ENCODE measurements around the gene ZFYVE21. TPM values are rescaled to one million over a fixed set of nuclear protein-coding genes. Genes with fewer than 3 reads are reported as not detected.

ZFYVE21 gene
- total RNA-seq, 2 donors from 2014 or later = 162 to 215 TPM

- Histone ChIP-seq H3K36me3 (peaks cover 0 to 3% of the 10 kb centered on the region in 2 donors), H3K27ac (peak overlapping the region; percentile 88 to 92), H3K4me3 (no peak overlapping the region), H3K9me3 (no peaks in the 10 kb centered on the region), H3K4me1 (replicated peaks) (peaks cover 33% of the 10 kb centered on the region), H3K27me3 (replicated peaks; ENCODE audit: insufficient read depth) (no peaks in the 10 kb centered on the region)
- no peak for DNase-seq (ENCODE audit: low spot score)
- intact Hi-C loops (cut with DNase I) = no loop called here
- TF ChIP-seq POLR2AphosphoS5 (IDR thresholded peaks at IDR 0.05) = peak; percentile 68
- TF ChIP-seq POLR2A (IDR thresholded peaks at IDR 0.05) = no peak
- 67% methylated on average over 9 of the region's 10 CpGs for WGBS
Observed at GRCh38 chr14:103736546-103737431, 21.2 kb downstream of the ZFYVE21 start.

DNA sequence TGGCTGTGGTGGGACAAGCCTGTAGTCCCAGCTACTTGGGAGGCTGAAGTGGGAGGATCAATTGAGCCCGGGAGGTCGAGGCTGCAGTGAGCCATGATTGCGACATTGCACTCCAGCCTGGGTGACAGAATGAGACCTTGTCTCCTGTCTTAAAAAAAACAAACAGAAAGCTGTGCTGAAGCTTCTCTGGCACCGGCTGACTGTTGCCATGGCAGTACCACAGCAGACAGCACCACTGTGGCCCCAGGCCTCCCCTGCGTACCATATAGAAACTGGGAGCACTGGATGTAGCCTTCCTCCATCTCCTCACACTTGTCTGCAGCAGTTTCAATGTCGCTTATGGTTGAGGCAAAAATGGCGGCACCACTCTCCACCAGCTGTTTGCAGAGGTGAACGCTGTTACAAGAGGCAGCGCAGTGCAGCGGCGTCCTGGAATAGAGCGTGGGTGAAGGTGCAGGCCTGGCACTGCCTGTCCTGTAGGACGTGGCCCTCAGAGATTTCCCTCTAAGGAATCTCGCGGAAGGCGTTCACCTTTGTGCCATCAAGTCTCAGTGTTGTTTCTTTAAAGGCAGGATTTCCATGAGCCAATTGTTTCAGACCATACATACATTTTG is 21.9 kb downstream of the ZFYVE21 start:
- TF ChIP-seq POLR2AphosphoS5 (IDR thresholded peaks at IDR 0.05) (no peak), POLR2A (IDR thresholded peaks at IDR 0.05) (no peak)
- TF ChIP-seq, protein P1, sequence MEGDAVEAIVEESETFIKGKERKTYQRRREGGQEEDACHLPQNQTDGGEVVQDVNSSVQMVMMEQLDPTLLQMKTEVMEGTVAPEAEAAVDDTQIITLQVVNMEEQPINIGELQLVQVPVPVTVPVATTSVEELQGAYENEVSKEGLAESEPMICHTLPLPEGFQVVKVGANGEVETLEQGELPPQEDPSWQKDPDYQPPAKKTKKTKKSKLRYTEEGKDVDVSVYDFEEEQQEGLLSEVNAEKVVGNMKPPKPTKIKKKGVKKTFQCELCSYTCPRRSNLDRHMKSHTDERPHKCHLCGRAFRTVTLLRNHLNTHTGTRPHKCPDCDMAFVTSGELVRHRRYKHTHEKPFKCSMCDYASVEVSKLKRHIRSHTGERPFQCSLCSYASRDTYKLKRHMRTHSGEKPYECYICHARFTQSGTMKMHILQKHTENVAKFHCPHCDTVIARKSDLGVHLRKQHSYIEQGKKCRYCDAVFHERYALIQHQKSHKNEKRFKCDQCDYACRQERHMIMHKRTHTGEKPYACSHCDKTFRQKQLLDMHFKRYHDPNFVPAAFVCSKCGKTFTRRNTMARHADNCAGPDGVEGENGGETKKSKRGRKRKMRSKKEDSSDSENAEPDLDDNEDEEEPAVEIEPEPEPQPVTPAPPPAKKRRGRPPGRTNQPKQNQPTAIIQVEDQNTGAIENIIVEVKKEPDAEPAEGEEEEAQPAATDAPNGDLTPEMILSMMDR (IDR thresholded peaks at IDR 0.05) = no peak
- peaks cover 33% of the 10 kb centered on the region for H3K4me1 ChIP-seq (replicated peaks)
- H3K27ac ChIP-seq = peak overlapping the region; percentile 88 to 92
- no peaks in the 10 kb centered on the region for H3K9me3 ChIP-seq
- WGBS = 88% methylated on average over 16 of the region's 16 CpGs
- H3K36me3 ChIP-seq = peaks cover 0 to 3% of the 10 kb centered on the region in 2 donors
- H3K4me3 ChIP-seq = no peak overlapping the region
- intact Hi-C loops (cut with DNase I) = no loop called here
- no peaks in the 10 kb centered on the region for H3K27me3 ChIP-seq (replicated peaks; ENCODE audit: insufficient read depth)
- no peak for DNase-seq (ENCODE audit: low spot score)

DNA sequence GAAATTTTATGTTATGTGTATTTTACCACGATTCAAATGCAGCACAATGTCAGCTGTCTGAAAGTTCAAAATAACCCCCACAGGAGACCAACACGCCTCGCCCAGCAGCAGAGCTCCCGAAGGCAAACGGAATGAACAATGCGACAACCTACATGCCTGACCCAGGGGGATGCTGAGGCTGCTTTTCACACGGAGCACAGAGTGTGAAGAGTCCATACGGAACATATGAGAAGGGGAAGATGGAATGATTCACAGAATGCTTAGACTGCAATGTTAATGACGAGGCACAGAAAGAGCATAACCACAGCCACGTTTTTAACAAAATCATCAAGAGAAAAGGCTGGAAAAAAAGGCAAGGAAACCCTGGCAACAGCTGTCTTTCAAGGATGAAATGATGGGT is 22.6 kb downstream of the ZFYVE21 start:
- DNase-seq (ENCODE audit: low spot score) = no peak
- H3K27ac ChIP-seq = peak overlapping the region; percentile 88 to 92
- H3K9me3 ChIP-seq = no peaks in the 10 kb centered on the region
- H3K4me3 ChIP-seq = no peak overlapping the region
- H3K27me3 ChIP-seq (replicated peaks; ENCODE audit: insufficient read depth) = no peaks in the 10 kb centered on the region
- H3K36me3 ChIP-seq = peaks cover 0 to 3% of the 10 kb centered on the region in 2 donors
- TF ChIP-seq, protein P1 (IDR thresholded peaks at IDR 0.05) = no peak
- TF ChIP-seq POLR2AphosphoS5 (IDR thresholded peaks at IDR 0.05) (no peak), POLR2A (IDR thresholded peaks at IDR 0.05) (no peak)
- intact Hi-C loops (cut with DNase I) = no loop called here
- WGBS = 83% methylated on average over 10 of the region's 10 CpGs
- H3K4me1 ChIP-seq (replicated peaks) = peaks cover 29% of the 10 kb centered on the region

DNA sequence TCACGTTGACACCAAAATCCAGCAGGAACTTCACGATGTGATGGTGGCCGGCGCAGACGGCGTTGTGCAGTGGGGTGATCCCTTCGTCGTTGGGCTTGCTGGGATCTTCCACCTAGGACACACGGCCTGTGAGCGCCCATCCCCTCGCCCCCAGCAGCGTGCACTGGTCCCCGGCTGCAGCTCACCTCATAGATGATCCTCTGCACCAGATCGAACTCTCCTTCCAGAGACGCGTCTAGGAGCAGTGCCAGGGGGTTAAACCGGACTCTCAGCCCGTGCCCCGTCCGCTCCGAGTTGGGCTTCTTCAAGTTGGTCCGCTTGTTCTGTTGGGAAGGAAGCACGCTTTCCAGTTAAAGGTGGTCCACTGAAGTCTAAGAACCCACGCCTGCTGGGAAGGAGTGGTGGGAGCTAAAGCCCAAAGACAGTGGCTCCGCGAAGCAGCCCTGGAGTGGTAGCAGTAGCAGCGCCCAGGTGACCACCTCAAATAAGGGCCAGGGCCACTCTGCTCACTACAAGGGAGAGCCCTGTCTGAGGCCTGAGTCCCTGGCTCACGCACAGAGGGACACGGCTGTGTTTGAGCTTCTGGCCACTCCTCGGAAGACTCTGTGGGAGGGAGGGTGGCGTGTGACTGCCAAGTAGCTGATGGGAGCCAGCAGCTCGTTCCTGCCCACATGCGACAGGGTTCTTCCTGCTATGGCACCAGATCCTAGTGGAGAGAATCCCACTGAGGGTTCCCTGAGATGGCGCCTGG is 23.3 kb downstream of the ZFYVE21 start:
- WGBS = 86% methylated on average over 34 of the region's 34 CpGs
- H3K9me3 ChIP-seq = no peaks in the 10 kb centered on the region
- DNase-seq (ENCODE audit: low spot score) = no peak
- TF ChIP-seq, protein P1 (IDR thresholded peaks at IDR 0.05) = peak in 1 of 4 experiments; percentile 11
- TF ChIP-seq POLR2AphosphoS5 (IDR thresholded peaks at IDR 0.05) = peak; percentile 40
- no peak for TF ChIP-seq POLR2A (IDR thresholded peaks at IDR 0.05)
- H3K27me3 ChIP-seq (replicated peaks; ENCODE audit: insufficient read depth) = no peaks in the 10 kb centered on the region
- peaks cover 0 to 3% of the 10 kb centered on the region in 2 donors for H3K36me3 ChIP-seq
- intact Hi-C loops (cut with DNase I) = no loop called here
- no peak overlapping the region for H3K4me3 ChIP-seq
- H3K27ac ChIP-seq = peak overlapping the region; percentile 20 to 88
- peaks cover 24% of the 10 kb centered on the region for H3K4me1 ChIP-seq (replicated peaks)

- 86% methylated on average over 6 of the region's 6 CpGs for WGBS
- peaks cover 0 to 3% of the 10 kb centered on the region in 2 donors for H3K36me3 ChIP-seq
- intact Hi-C loops (cut with DNase I) = no loop called here
- no peaks in the 10 kb centered on the region for H3K9me3 ChIP-seq
- TF ChIP-seq POLR2AphosphoS5 (IDR thresholded peaks at IDR 0.05) = no peak
- no peak for DNase-seq (ENCODE audit: low spot score)
- peak overlapping the region; percentile 20 to 88 for H3K27ac ChIP-seq
- no peaks in the 10 kb centered on the region for H3K27me3 ChIP-seq (replicated peaks; ENCODE audit: insufficient read depth)
- H3K4me3 ChIP-seq = no peak overlapping the region
- H3K4me1 ChIP-seq (replicated peaks) = peaks cover 24% of the 10 kb centered on the region
Observed at GRCh38 chr14:103739466-103739792, 23.8 kb downstream of the ZFYVE21 start.
